ENCODE measurements around the gene RNU6-9.

The RNU6-9 gene

DNA sequence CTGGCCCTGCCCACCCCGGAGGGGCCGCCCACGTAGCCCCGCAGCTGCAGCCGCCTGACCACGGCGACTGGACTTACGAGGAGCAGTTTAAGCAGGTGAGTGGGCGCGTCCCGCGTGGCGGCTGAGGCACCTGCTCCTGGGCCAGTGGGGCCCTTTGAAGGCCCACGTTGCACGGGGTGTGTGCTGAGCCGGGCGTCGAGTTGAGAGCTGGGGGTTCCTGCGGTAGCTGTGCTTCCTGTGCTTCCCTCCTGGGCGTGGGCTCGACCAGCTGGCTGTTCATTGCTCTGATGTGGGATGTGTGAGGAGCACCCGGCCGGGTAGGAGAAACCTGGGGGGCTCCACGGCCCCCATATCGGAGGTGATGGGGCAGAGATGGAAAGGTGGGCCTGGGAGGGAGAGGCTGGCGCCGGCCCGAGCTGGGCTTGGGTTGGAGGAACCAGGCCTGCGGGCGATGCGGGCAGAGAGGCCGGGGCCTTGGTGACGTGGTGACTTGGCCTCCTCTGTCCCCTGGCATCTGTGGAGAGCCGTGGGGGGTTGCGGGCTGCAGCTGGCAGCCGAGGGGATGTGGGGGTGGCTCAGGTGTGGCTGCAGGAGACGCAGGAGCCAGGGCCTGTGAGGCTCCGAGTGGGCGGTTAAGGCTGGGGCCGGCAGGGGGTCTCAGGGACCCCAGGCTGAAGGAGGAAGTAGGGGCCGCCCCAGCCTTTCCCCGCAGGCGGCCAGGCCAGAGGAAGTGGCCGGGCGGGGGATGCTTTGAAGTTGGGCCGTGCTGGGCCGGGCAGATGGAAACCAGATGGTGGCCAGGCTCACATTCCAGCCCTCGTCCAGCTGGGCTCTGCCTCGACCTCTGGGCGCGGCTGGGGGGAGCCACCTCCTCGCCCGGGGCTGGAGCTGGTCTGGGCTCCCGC is 39.6 kb downstream of the RNU6-9 start:
- Mint-ChIP-seq H3K4me3 (peak overlapping the region; percentile 81), H3K36me3 (peaks cover 48 to 56% of the 10 kb centered on the region in 2 donors), H3K27me3 (no peaks in the 10 kb centered on the region), H3K9me3 (peaks cover 0 to 2% of the 10 kb centered on the region in 2 donors), H3K27ac (peak overlapping the region; percentile 93), H3K4me1 (peaks cover 25 to 68% of the 10 kb centered on the region in 2 donors)
- no peak for DNase-seq
- ATAC-seq (replicated peaks), result peak; percentile 48 to 58

DNA sequence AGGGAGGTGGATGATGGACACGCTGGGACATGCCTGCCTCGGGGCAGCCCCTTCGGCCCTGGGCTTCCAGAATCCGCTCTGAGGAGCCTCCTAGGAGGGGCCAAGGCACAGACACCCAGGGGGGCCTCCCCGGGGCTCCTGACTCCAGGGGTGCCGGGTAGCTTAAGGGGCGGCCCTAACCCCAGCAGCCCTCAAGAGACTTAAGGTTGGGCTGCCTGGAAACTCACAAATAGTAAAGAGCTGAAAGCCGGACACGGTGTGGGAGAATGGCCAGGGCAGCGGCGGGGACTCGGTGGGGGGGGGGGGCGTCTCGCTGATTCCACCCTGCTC is 40.2 kb downstream of the RNU6-9 start:
- Mint-ChIP-seq H3K36me3 (peaks cover 52 to 62% of the 10 kb centered on the region in 2 donors), H3K4me3 (peak overlapping the region; percentile 81), H3K9me3 (peaks cover 0 to 2% of the 10 kb centered on the region in 2 donors), H3K27ac (peak overlapping the region; percentile 93), H3K27me3 (no peaks in the 10 kb centered on the region), H3K4me1 (peaks cover 28 to 67% of the 10 kb centered on the region in 2 donors)
- ATAC-seq (replicated peaks) (no peak), DNase-seq (no peak)

DNA sequence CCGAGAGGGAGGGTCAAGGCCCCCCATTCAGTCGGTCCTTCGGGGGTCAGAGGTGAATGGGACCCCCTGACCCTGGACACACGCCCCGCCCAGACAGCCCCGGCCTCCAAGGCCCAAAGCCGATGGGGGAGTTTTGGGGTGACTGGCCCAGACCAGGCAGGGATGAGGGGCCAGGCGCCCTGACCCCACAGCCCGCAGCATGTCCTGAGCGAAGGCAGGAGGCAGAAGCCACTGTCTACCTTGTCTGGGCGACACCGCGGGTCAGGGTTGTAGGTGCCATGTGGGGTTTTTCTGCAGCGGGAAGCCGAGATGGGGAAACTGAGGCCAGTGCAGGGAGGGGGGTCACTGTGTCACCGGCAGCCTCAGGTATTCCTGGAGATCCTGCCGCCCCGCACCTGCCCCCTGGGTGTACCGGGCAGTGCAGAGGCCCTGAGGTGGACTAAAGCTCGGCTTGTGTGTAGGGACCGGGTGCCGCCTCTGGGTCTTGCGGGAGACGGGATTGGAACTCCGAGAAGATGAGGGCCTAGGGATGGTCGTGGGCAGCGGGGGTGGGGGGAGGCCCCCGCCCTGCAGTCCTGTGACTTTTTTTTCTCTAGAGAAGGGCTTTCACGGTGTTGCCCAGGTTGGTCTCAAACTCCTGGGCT is 41.0 kb downstream of the RNU6-9 start:
- no peak for ATAC-seq (replicated peaks)
- peak overlapping the region; percentile 62 for H3K27ac Mint-ChIP-seq
- peaks cover 53 to 59% of the 10 kb centered on the region in 2 donors for H3K36me3 Mint-ChIP-seq
- no peak for DNase-seq
- peak overlapping the region in 1 of 2 donors; percentile 81 for H3K4me3 Mint-ChIP-seq
- peaks cover 0 to 2% of the 10 kb centered on the region in 2 donors for H3K9me3 Mint-ChIP-seq
- H3K4me1 Mint-ChIP-seq, result peaks cover 28 to 66% of the 10 kb centered on the region in 2 donors
- H3K27me3 Mint-ChIP-seq, result no peaks in the 10 kb centered on the region

DNA sequence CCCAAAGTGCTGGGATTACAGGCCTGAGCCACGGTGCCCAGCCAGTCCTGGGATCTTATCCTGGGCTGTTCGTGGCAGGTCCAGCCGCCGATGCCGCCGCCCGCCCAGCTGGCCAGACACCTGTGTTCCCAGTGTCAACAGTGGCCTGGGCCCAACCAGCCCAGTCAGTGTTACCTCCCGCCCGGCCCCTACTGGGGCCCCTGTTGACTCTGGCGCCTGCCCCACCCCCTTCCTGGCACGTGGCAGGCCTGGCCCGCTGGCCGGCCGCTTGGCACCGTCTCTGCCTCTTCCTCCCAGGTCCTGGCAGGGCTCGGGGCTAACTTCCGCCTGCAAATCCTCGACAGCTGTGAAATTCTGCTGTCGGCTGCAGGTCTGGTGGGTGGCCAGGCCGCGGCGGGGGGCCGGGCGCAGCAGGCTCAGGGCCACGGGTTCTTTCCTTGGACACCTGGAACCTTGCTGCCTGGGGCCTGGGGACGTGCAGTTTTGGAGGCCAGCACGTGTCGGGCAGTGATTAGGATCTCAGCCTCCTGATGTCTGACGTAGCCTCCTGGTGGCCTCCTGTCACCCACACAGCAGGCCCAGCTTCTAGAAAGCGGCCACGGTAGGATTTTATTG is 41.7 kb downstream of the RNU6-9 start:
- ATAC-seq (replicated peaks) (no peak), DNase-seq (no peak)
- Mint-ChIP-seq H3K36me3 (peaks cover 56 to 62% of the 10 kb centered on the region in 2 donors), H3K4me3 (peak overlapping the region in 1 of 2 donors; percentile 25), H3K27me3 (no peaks in the 10 kb centered on the region), H3K4me1 (peaks cover 32 to 70% of the 10 kb centered on the region in 2 donors), H3K27ac (no peak overlapping the region), H3K9me3 (peaks cover 0 to 2% of the 10 kb centered on the region in 2 donors)

DNA sequence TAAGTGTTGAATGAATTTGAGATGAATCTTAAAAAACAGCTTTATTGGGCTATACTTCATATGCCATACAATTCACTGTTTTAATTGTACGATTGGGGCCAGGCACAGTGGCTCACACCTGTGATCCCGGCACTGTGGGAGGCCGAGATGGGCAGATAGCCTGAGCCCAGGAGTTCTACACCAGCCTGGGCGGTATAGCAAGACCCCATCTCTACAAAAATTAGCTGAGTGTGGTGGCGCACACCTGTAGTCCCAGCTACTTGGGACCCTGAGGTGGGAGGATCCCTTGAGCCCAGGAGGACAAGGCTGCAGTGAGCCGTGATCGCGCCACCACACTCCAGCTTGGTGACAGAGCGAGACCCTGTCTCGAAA is 42.9 kb downstream of the RNU6-9 start:
- peaks cover 0 to 2% of the 10 kb centered on the region in 2 donors for H3K9me3 Mint-ChIP-seq
- ATAC-seq (replicated peaks), result no peak
- no peak for DNase-seq
- no peak overlapping the region for H3K27ac Mint-ChIP-seq
- H3K36me3 Mint-ChIP-seq, result peaks cover 52 to 58% of the 10 kb centered on the region in 2 donors
- H3K4me1 Mint-ChIP-seq, result peaks cover 37 to 77% of the 10 kb centered on the region in 2 donors
- no peaks in the 10 kb centered on the region for H3K27me3 Mint-ChIP-seq
- no peak overlapping the region for H3K4me3 Mint-ChIP-seq

DNA sequence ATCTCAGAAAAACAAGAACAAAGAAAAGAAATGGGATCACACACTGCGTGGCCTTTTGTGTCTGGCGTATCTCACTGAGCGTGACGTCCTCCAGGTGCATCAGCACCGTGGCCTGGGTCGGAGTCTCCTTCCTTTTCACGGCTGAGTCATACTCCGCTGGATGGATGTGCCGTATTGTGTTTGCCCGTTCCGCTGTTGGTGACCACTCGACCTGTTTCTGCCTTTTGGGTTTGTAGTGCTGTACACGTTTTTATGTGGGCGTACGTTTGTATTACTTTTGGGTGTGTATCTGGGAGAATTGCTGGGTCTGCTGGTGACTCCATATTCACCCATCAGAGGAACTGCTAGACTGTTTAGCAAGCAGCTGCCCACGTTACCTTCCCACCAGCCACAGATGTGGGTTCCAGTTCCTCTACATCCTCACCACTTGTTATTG is 44.0 kb downstream of the RNU6-9 start:
- peak; percentile 73 to 79 for ATAC-seq (replicated peaks)
- DNase-seq, result peak; percentile 74
- peaks cover 53 to 57% of the 10 kb centered on the region in 2 donors for H3K36me3 Mint-ChIP-seq
- no peaks in the 10 kb centered on the region for H3K27me3 Mint-ChIP-seq
- H3K27ac Mint-ChIP-seq, result peak overlapping the region; percentile 89
- peaks cover 0 to 2% of the 10 kb centered on the region in 2 donors for H3K9me3 Mint-ChIP-seq
- peak overlapping the region; percentile 34 to 59 for H3K4me3 Mint-ChIP-seq
- H3K4me1 Mint-ChIP-seq, result peaks cover 40 to 83% of the 10 kb centered on the region in 2 donors

DNA sequence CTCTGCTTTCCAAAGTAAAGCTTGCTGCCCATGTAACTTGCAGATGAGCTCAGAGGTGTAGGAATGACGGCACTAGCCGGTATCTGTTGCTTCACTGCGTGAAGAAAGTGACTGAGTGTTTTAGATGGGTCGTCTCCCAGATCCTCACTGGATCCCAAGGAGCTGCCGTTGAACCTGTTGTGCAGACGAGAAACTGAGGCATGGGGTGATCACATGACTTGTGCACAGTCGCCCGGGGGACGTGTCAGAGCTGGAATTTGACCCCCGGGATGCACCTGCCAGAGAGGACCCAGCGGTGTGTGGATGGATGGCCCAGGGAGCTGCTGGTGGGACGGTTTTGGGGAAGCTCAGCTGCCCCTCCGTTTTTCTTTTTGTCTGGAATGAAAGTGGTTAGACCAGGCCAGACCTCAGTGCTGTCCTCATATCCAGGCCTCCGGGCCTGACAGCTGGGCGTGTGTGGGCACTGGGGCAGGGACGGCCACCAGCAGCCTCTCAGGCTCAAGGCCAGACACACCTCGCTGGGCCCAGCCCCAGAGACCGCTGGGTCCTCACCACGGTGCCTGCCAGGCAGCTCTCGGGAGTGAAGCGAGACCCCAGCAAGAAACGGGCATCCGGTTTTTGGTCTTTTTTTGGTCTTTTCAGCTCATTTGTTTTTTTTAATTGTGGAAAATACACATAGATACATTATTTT is 45.1 kb downstream of the RNU6-9 start:
- Mint-ChIP-seq H3K27me3 (no peaks in the 10 kb centered on the region), H3K36me3 (peaks cover 52 to 59% of the 10 kb centered on the region in 2 donors), H3K4me3 (peak overlapping the region in 1 of 2 donors; percentile 22), H3K27ac (peak overlapping the region; percentile 89), H3K4me1 (peaks cover 37 to 76% of the 10 kb centered on the region in 2 donors), H3K9me3 (peaks cover 0 to 3% of the 10 kb centered on the region in 2 donors)
- ATAC-seq (replicated peaks), result no peak
- no peak for DNase-seq

DNA sequence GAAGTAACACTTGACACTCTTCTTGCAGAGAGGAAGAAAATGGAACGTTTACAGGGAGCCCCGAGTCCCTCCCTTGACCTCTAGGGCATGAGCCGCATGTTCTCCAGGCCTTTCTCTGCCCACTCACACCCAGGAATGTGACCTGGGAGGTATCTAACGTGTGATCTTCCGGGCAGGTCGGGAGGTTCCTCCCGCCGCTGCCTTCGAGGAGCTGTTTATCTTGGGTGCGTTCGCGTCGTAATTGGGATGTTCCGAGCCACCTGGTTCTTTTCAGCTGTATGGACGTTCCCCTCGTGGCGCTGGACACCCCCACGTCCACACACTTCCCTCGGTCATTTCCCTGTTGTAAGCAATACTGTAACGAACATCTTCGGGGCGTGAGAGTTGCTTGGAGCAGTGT is 46.2 kb downstream of the RNU6-9 start:
- Mint-ChIP-seq H3K9me3 (peaks cover 0 to 5% of the 10 kb centered on the region in 2 donors), H3K4me3 (peak overlapping the region; percentile 75 to 86), H3K27ac (peak overlapping the region; percentile 94), H3K36me3 (peaks cover 57 to 61% of the 10 kb centered on the region in 2 donors), H3K27me3 (no peaks in the 10 kb centered on the region), H3K4me1 (peaks cover 37 to 71% of the 10 kb centered on the region in 2 donors)
- ATAC-seq (replicated peaks) (no peak), DNase-seq (no peak)

DNA sequence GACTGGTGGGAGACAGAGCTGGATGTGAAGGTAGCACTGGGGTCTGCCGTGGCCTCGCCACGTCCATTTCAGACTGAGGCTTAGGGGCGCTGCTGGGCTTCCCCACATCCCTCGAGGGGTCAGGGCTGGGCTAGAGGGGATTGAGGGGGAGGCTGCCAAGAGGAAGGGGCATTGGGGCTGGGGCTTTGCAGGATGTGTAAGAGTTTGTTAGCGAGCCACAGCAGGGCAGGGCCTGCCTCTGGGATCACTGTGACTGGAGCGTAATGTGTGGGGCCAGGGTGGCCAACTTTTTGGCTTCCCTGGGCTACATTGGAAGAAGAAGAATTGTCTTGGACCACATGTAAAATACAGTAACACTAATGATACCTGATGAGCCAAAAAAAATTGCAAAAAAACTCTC is 46.6 kb downstream of the RNU6-9 start:
- DNase-seq (no peak), ATAC-seq (replicated peaks) (no peak)
- Mint-ChIP-seq H3K36me3 (peaks cover 62 to 66% of the 10 kb centered on the region in 2 donors), H3K9me3 (peaks cover 0 to 5% of the 10 kb centered on the region in 2 donors), H3K4me3 (peak overlapping the region; percentile 75 to 86), H3K27me3 (no peaks in the 10 kb centered on the region), H3K27ac (peak overlapping the region; percentile 94), H3K4me1 (peaks cover 42 to 71% of the 10 kb centered on the region in 2 donors)

DNA sequence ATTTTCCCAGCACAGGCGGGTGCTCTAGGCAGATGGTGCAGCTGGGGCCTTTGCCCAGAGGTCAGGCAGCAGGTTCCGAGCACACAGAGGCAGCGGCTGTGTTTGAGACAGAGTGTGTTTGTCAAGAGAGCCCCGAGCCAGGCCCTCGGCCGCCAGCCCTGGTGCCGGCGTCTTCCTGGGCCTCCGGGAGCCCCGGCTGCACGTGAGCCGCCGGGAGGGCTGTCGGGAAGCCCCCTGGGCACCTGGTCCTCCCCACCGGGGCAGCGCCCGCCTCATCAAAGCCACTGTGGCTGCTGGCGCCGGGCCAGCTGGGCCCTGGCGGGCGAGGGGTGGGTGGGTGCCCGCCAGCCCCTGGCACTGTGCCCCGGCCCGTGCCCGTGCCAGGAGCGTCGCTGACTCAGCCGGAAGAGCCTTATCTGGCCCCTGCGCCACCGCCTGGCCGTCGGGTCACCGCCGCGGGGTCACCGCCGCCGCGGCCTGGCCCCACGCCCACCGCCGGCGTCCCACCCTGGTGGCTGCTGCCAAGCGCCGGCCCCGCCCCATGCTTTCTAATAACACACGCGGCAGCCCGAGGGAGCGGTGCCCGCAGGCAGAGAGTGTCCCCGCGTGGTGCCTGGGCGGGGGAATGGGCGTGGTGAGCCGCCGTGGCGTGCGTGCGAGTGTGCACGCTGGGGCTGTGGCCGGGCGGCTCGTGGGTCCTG is 47.5 kb downstream of the RNU6-9 start:
- Mint-ChIP-seq H3K9me3 (peaks cover 0 to 5% of the 10 kb centered on the region in 2 donors), H3K4me3 (peak overlapping the region; percentile 81 to 86), H3K36me3 (peaks cover 64 to 65% of the 10 kb centered on the region in 2 donors), H3K4me1 (peaks cover 47 to 73% of the 10 kb centered on the region in 2 donors), H3K27me3 (no peaks in the 10 kb centered on the region), H3K27ac (peak overlapping the region; percentile 94)
- ATAC-seq (replicated peaks), result peak; percentile 64 to 66
- peak; percentile 68 for DNase-seq

DNA sequence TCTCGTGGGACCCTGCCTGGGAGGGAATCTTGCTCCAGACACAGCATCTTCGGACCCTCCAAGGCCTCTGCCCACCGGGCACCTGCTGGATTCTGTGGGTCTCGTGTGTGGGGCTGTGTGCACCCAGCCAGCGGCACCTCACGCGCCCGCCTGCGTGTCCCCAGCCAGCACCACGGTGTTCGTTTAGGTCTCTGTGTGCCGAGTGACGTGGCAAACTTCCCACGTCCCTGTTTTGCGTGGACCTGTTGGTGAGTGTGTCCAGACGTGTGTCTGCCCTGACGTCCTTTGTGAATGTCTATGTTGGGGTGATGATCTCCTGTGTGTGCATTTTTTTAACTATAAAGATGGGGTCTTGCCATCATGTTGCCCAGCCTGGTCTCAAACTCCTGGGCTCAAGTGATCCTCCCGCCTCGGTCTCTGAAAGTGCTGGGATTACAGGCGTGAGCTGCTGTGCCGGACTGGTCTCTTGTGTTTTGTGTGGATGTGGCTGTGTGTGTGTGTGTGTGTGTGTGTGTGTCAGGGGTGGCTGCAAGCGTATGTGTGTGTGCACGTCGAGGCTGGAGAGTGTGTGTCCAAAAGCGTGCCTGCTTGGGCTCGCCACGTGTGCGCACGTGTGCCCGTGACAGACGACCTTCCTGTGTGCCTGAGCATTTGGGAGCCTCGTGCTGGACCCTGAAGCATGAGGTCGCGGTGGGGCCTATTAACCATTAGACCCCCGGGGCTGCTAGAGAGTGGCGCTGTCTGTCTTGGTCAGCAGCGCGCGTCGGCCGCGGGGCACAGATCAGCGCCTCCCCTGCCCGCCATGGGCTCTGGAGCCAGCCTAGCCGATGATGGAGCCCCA is 48.2 kb downstream of the RNU6-9 start:
- Mint-ChIP-seq H3K4me1 (peaks cover 48 to 75% of the 10 kb centered on the region in 2 donors), H3K36me3 (peaks cover 64 to 66% of the 10 kb centered on the region in 2 donors), H3K9me3 (peaks cover 0 to 5% of the 10 kb centered on the region in 2 donors), H3K4me3 (peak overlapping the region; percentile 76 to 81), H3K27me3 (no peaks in the 10 kb centered on the region), H3K27ac (peak overlapping the region; percentile 92)
- ATAC-seq (replicated peaks) (no peak), DNase-seq (no peak)

DNA sequence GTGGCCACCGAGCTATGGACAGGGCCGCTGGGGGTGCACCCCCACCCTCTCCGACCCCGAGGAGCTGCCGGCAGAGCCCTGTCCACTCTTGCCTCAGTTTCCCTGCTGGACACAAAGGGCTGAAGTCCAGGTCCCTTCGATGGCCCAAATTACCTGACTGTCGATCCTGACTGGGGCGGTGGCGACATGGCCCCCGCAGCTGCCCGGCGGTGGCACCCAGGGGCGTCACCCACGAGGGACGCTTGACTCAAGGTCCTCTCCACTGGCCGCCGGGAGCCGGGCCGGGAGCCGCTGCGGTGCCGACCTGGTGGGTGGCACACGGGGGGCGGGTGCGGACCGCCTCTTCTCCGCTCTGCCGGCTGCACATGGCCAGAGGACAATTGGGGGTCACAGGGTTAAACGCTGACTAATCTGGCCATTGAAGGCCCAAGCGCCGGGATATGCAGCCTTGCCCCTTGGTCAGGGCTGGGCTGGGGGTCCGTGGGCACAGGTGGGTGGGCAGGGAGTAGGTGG is 48.9 kb downstream of the RNU6-9 start:
- peaks cover 60 to 63% of the 10 kb centered on the region in 2 donors for H3K36me3 Mint-ChIP-seq

More for the DNA sequence above, 48.9 kb downstream of the RNU6-9 start:
- Mint-ChIP-seq H3K27me3 (no peaks in the 10 kb centered on the region), H3K9me3 (peaks cover 0 to 5% of the 10 kb centered on the region in 2 donors), H3K4me3 (peak overlapping the region in 1 of 2 donors; percentile 60), H3K27ac (no peak overlapping the region), H3K4me1 (peaks cover 46 to 75% of the 10 kb centered on the region in 2 donors)
- ATAC-seq (replicated peaks) (no peak), DNase-seq (no peak)
